SK-MEL-5 (cell line): Measurements from ENCODE around the gene CDC16. TPM values are rescaled to one million over a fixed set of nuclear protein-coding genes. Genes with fewer than 3 reads are reported as not detected.

Experiments used
- DNase-seq: peaks from one replicate; pipeline ENCODE4 v3.0.0-alpha.2; 2016; ENCODE audit warnings: low read depth, low spot score
- in situ Hi-C: cut with HindIII; loops from 2 replicates; pipeline ENCODE4 v1.10.0; 2016; ENCODE audit warnings: low sequenced_read_pairs, high pct_unique_total_duplicates, low pct_unique_long_range_greater_than_20kb
- total RNA-seq: library from RNA; depleted of rRNA; stranded (reverse); fragments of >200 nt; shearing (Covaris generic); gene quantifications from 2 replicates; pipeline ENCODE4 v1.2.3, GENCODE V29; 2014

Gene CDC16
- total RNA-seq, 1 experiment from 2014 or later = 158 TPM

- DNase-seq = no peak
- in situ Hi-C loops = no loop called here
These were observed 10.5 kb upstream of the CDC16 start for GRCh38 chr13:114224201-114224600.

DNA sequence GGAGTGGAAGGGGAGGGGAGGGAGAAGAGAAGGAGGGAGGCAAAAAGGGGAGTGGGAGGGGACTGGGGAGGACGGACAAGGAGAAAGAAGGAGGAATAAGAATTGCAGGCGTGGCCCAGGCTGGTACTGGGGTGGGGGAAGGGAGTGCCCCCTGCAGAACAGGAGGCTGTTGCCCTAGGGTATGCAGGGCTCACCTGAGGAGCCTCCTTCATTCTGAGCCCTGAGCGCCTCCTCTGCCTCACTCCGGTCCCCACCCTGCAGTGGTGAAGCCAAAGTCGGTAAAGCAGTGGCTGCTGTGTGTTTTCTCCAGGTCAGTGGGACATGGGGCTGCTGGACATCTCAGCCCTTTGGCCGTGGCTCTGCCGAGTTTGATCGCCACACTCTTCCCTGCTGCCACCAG lies 9.1 kb upstream of the CDC16 start:
- DNase-seq = no peak
- in situ Hi-C loops = no loop called here

DNA sequence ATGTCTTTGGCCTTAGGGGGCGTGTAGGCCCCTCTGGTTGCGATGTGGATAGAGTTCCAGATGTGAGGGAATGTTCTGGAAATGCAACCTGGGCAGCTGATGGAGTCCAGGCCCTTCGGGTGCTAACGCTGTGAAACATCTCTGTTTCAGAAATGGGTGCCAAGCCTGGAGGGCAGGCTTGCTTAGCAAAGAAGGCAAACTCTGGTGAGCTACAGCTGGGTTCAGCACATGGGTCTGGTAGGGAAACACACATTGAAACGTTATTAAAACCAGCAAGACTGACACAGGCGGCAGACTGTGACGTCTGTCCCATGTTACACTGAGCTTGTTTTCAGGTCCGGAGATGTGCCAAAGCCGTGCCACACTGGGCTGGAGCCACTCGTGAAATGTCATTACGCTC lies 8.6 kb upstream of the CDC16 start:
- in situ Hi-C loops = no loop called here

GRCh38 chr13:114226699-114227323 lies 7.9 kb upstream of the CDC16 start:
- in situ Hi-C loops = no loop called here
- peak; percentile 87 for DNase-seq

More for the DNA sequence above, 8.6 kb upstream of the CDC16 start:
- no peak for DNase-seq

- in situ Hi-C loops = no loop called here
- DNase-seq = no peak
These were observed 7.2 kb upstream of the CDC16 start for GRCh38 chr13:114227528-114227927.

- in situ Hi-C loops = no loop called here
- no peak for DNase-seq
These were observed 6.5 kb upstream of the CDC16 start for GRCh38 chr13:114228176-114228575.

DNA sequence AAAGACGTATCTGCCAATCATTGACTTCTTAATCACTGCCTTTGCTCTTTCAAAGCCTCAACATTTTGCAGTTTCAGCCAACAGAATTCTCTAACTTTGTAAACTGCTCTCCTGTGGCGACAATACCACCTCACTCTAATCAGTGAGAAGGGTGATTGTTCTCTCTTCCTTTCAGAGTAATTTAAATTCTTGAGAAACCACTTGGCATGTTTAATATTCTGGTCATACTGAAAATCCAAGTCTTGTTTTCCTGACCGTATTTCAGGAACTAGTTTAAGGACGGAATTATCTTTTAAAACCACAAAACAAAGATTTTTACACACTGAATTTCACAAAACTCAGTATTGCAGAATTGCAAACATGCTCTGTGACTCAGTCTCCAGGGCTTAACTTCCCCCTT lies 5.2 kb upstream of the CDC16 start:
- in situ Hi-C loops = no loop called here
- peak; percentile 32 for DNase-seq

GRCh38 chr13:114230117-114230516 lies 4.6 kb upstream of the CDC16 start:
- in situ Hi-C loops = no loop called here
- DNase-seq = no peak

- DNase-seq = no peak
- in situ Hi-C loops = no loop called here
These were observed 4.1 kb upstream of the CDC16 start for GRCh38 chr13:114230575-114230974.

- in situ Hi-C loops = no loop called here
- DNase-seq = no peak
These were observed 2.8 kb upstream of the CDC16 start for GRCh38 chr13:114231886-114232285.

GRCh38 chr13:114234266-114234644 lies 442 bp upstream of the CDC16 start:
- in situ Hi-C loops = no loop called here
- no peak for DNase-seq

GRCh38 chr13:114235697-114236096 lies 1.0 kb downstream of the CDC16 start:
- in situ Hi-C loops = no loop called here
- peak; percentile 17 for DNase-seq

DNA sequence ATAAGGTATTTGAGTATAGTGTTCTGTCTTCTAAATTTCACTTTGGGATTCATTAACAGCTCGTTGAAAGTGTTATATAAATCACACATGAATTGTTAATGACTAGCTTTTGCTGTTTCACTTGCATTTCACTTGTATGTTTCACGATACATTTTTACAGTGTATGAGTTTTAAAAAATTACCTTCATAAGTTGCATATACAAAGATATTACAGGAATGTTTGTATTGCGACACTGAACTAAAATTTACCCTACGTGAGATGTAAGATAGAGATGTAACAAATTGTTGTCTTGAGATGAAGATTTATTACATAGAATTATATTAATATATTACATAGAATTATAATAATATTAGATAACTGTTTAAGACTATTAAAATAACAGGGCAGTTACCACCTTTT lies 1.5 kb downstream of the CDC16 start:
- in situ Hi-C loops = no loop called here
- DNase-seq = no peak

- peak; percentile 97 for DNase-seq
- in situ Hi-C loops = no loop called here
These were observed 2.9 kb downstream of the CDC16 start for GRCh38 chr13:114237415-114238112.

- DNase-seq = no peak
- in situ Hi-C loops = no loop called here
These were observed 7.2 kb downstream of the CDC16 start for GRCh38 chr13:114241918-114242317.

DNA sequence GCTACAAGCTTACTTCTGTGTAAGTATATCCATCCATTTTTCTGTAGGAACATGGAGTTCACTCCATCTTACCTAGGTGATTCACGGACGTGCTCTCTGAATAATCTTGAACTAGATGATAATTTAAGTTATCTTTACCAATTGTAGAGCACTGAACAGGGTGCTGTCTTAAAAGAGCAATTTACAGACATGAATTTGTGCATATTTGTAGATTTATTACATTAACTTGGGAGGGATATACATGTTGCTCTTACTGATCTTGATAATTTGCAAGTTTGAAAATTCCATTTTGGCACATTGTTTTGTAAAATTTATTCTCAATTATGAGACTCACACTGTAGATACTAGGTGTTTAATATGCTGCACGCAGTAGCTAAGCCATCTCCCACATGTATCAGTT lies 9.3 kb downstream of the CDC16 start:
- DNase-seq = no peak
- in situ Hi-C loops = no loop called here

- in situ Hi-C loops = no loop called here
- DNase-seq = no peak
These were observed 9.9 kb downstream of the CDC16 start for GRCh38 chr13:114244637-114245036.

DNA sequence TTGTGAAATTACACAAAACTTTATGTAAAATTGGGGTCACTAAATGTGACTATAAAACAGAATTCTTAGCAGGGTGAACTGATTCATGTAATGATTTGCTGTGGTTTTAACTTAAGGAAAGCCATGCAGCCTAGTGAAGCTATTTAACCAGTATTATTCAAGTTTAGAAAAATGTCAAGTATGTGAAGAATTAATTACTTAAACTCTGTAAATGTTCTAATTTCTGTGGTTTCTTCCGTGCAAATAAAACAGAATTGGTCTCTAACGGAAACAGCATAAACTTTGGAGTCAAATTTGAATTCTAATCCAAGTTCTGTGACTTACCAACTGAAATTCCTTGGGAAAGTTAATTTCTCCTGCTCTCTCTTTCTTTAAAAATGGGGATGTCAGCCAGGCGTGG lies 13.3 kb downstream of the CDC16 start:
- no peak for DNase-seq
- in situ Hi-C loops = no loop called here

GRCh38 chr13:114249077-114249476 lies 14.4 kb downstream of the CDC16 start:
- no peak for DNase-seq
- in situ Hi-C loops = no loop called here
